SK-N-MC (cell line): ENCODE data around the gene OR4K5.

Source experiments
- EZH2 ChIP-seq: fragments of 200-600 bp; sonication (generic); IDR thresholded peaks from one replicate; pipeline ENCODE4 v1.6.1; 2017; ENCODE audit warnings: antibody characterized with exemption
- FOXP2 ChIP-seq: optimal IDR thresholded peaks from 2 replicates; pipeline ENCODE3; 2011; ENCODE audit warnings: mild to moderate bottlenecking, moderate library complexity; ENCODE audit not compliant: insufficient read depth; ENCODE audit errors: extremely low read length, control extremely low read depth
- POLR2AphosphoS5 ChIP-seq: IDR thresholded peaks from 2 replicates; pipeline ENCODE4 v1.6.1; 2012; ENCODE audit warnings: mild to moderate bottlenecking, low read depth, low read length, borderline replicate concordance

GRCh38 chr14:19947413-19948090 lies 27.1 kb downstream of the OR4K5 start:
- no peak for TF ChIP-seq POLR2AphosphoS5
- no peak for TF ChIP-seq EZH2
- TF ChIP-seq FOXP2: no peak
